GM18519 (cell line): ENCODE results near the gene WNT9B.
"Not testable (repeated sequence)": the region's sequence is repeated elsewhere in the genome, so short reads cannot be mapped to it uniquely, and the experiment has no call there.

Experiments
- ATAC-seq: cut with Tn5 transposase; IDR thresholded peaks from one replicate; pipeline ENCODE4 v1.9.1; 2021; ENCODE audit warnings: mild to moderate bottlenecking, moderate library complexity; ENCODE audit not compliant: unreplicated experiment, low FRiP score

Gene WNT9B

GRCh38 chr17:46903762-46904672 is 52.6 kb downstream of the WNT9B start:
- ATAC-seq = no peak

GRCh38 chr17:46908068-46908737 is 56.8 kb downstream of the WNT9B start:
- no peak for ATAC-seq

GRCh38 chr17:46910179-46910927 is 59.0 kb downstream of the WNT9B start:
- ATAC-seq = no peak

- ATAC-seq = no peak
These were observed 59.9 kb downstream of the WNT9B start for GRCh38 chr17:46911311-46911710.

- ATAC-seq = no peak
These were observed 64.2 kb downstream of the WNT9B start for GRCh38 chr17:46915596-46915995.

GRCh38 chr17:46916211-46916610 is 64.8 kb downstream of the WNT9B start:
- ATAC-seq = no peak

- no peak for ATAC-seq
These were observed 65.2 kb downstream of the WNT9B start for GRCh38 chr17:46916623-46917022.

- no peak for ATAC-seq
These were observed 65.7 kb downstream of the WNT9B start for GRCh38 chr17:46917041-46917440.

- ATAC-seq = no peak
These were observed 66.1 kb downstream of the WNT9B start for GRCh38 chr17:46917516-46917915.

- ATAC-seq = not testable (repeated sequence)
These were observed 70.6 kb downstream of the WNT9B start for GRCh38 chr17:46921962-46922361.

GRCh38 chr17:46922487-46922803 is 71.1 kb downstream of the WNT9B start:
- no peak for ATAC-seq

GRCh38 chr17:46922804-46923635 is 71.6 kb downstream of the WNT9B start, which contains the start of gene GOSR2:
Gene GOSR2, plus strand, starts transcription at chr17:46923160. Its CDS starts 33 bp downstream, at chr17:46923193.
- peak; percentile 61 for ATAC-seq

- ATAC-seq = no peak
These were observed 73.9 kb downstream of the WNT9B start for GRCh38 chr17:46925185-46925868.

- ATAC-seq = no peak
These were observed 77.3 kb downstream of the WNT9B start for GRCh38 chr17:46928467-46929261.

- no peak for ATAC-seq
These were observed 78.0 kb downstream of the WNT9B start for GRCh38 chr17:46929413-46929812.

- ATAC-seq = no peak
These were observed 78.7 kb downstream of the WNT9B start for GRCh38 chr17:46930051-46930450.

- ATAC-seq = no peak
These were observed 80.2 kb downstream of the WNT9B start for GRCh38 chr17:46931596-46931995.

- no peak for ATAC-seq
These were observed 84.4 kb downstream of the WNT9B start for GRCh38 chr17:46935658-46936266.
